HPDE6-E6E7 (cell line): ENCODE results near the gene RBSN.
A peak's percentile ranks its signal among the peaks of the same experiment; 100 is the strongest.

Experiments used
- DNase-seq: peaks from one replicate; pipeline ENCODE4 v3.0.0; 2011; ENCODE audit warnings: missing footprints; ENCODE audit errors: extremely low spot score

RBSN gene

GRCh38 chr3:15099364-15100098 is 583 bp upstream of the RBSN start:
- DNase-seq = no peak

GRCh38 chr3:15097891-15098290 is 1.1 kb downstream of the RBSN start:
- no peak for DNase-seq

- DNase-seq = no peak
These were observed 2.9 kb downstream of the RBSN start for GRCh38 chr3:15096046-15096445.

DNA sequence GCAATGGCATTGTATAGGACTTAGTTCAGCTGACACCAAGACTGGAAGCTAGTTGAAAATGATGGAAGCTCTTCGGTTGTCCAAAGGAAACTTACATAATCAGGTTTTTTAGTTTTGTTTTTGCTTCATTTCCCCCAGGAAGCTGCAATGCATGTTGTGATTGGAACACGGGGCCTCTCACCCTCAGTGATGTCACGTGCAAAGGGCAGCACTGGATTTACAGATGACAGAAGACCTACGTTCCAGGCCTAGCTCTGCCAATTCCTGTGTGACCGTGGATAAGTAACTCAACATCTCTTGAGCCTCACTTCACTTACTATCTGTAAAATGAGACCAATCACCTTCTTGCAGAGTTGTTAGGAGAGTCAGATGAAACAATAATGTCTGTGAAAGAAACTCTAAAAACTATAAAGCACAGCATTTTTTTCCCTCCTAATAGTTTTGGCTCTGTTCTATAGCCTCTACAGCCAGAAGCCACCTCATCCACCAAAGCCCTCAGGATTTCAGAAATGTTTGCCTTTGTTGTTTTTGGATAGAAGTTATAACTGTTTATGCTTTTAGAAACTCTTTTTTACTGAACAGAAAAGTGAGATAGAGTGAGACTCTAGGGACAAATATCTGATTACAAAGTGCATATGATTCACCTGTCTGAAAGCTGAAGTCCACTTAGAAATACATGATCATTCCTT is 4.6 kb downstream of the RBSN start:
- no peak for DNase-seq

- no peak for DNase-seq
These were observed 6.3 kb downstream of the RBSN start for GRCh38 chr3:15092686-15093085.

DNA sequence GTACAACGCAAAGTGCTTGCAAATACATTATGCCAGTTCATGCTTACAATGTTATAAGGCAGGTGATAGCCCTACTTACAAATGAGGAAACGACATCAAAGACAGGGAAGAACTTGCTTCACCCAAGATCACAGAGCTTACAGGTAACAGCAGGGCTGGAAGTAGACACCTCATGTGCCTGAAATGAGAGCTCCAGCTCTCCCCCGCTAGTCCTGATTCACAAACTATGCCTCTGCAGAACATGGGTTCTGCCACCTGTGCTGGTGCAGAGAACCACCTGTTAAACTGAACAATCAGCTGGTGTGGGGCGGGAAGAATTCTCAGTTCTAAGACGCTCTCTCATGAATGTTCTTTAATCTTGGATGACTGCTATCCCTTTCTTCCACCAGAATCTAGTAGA is 7.4 kb downstream of the RBSN start:
- no peak for DNase-seq

- DNase-seq = no peak
These were observed 9.7 kb downstream of the RBSN start for GRCh38 chr3:15089201-15089600.

GRCh38 chr3:15086699-15087098 is 12.2 kb downstream of the RBSN start:
- no peak for DNase-seq

DNA sequence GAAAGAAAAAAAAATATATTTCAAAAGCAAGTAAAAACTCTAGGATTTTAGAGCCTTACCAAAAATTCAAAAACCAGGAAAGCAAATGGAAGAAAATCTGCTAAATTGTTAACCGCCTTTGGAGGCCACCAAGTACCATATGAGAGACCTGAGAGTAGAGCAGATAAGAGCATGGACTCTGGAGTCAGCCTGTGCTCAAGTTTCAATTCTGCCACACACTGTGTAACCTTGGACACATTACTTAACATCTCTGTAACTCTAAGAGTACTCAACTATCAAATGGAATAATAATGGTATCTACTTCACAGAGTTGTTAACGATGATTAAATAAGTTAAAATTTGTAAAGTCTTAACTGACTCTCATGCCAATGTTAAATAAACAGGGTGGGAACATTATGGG is 12.7 kb downstream of the RBSN start:
- DNase-seq = no peak

DNA sequence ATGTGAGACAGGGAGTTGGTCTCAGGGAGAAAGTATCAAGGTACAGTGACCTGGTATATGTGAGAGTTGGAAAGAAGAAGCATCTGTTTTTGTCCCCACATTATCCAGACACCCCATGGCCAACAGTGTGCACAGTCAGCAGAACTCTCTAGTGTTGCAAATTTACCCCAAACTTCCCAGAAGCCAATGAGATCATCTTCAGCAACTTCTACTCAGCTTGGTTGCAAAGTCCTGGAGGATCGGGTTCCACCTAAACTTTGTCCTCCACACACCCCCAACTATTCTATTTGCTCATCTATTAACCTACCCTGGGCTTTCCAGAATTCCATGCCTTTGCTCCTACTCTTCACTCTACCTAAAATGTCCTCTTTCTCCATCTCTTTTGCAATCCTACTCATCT is 15.7 kb downstream of the RBSN start:
- DNase-seq = no peak

GRCh38 chr3:15081960-15082664 is 16.8 kb downstream of the RBSN start:
- DNase-seq = no peak

DNA sequence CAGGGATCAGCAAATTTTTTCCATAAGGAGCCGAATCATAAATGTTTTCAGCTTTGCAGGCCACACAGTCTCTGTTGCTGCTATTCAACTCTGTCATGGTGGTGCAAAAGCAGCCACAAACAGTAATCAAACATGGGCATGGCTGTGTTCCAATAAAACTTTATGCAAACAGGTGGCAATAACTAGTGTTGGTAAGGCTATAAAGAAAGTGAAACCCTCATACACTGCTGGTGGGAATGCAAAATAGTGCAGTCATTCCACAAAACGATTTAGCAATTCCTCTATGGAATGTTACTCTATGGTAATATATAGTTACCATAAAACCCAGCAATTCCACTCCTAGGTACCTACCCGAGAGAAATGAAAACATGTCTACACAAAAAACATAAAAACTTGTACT is 19.9 kb downstream of the RBSN start:
- no peak for DNase-seq

- DNase-seq = no peak
These were observed 24.4 kb downstream of the RBSN start for GRCh38 chr3:15074500-15074899.

DNA sequence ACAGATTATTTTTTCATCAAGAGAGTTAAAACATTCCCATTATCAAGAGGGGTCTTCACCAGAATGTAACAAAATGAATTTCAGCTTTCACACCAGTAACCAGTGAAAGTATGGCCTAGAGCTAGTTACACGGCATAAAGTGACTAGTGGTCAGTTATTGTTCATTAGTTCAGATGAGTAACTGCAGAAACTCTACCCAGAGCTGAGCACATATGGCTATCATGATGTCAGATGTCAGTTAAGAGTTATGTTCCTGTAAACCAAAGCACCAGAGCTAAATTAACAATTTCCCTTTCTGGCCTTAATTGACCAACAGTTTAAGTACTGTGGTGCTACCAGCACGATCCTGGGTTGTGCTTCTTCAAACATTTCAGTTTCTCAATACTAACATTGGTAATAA is 27.2 kb downstream of the RBSN start:
- DNase-seq = no peak

DNA sequence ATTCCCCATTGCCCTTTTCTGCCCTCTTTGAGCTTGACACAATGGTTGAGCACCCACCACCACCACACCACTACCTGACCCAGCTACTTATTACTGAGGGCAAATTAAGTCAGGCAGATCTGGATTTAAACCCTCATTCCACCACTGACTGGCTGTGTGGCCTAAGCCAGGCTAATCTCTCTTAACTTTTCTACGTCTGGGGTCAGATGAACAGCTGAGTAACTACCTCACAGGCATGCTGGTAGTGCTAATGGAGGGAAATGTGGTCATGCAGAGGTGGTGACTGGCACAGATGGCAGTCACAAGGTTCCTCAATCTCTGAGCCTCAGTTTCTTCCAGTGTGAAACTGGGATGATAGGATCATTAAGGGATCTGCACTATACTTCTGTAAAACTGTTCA is 29.5 kb downstream of the RBSN start:
- no peak for DNase-seq

DNA sequence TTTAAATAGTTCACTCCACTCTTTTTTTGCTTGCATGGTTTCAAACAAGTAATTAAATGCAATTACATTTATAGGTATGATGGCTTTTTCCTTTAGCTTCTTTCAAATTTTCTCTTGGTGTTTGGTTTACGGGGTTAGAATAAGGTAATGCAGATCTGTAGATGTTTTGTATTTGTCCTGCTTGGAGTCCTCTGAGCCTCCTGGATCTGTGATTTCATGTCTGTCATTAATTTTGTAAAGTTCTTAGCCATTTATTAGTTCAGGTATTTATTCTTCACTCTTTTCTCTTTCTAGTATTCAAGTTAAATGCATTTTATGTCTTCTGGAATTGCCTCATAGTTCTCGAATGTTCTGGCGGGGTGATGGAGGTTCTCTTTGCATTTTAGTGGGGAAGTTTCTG is 32.5 kb downstream of the RBSN start:
- DNase-seq = no peak

DNA sequence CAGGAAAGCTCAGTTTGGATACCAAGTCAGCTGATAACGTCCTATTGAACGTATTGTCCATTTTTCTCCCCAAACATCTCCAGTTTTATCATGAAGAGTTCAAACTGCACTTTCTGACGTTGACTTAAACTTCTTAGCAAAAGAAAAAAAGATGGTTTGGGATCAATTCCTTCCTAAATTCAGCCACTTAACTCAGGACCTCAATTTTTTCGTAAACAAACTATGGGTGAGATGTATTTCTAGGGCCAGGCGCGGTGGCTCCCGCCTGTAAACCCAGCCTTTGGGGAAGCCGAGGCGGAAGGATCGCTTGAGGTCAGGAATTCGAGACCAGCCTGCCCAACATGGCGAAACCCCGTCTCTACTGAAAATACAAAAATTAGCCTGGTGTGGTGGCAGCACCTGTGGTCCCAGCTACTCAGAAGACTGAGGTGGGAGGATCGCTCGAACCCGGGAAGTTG is 33.4 kb downstream of the RBSN start:
- no peak for DNase-seq

DNA sequence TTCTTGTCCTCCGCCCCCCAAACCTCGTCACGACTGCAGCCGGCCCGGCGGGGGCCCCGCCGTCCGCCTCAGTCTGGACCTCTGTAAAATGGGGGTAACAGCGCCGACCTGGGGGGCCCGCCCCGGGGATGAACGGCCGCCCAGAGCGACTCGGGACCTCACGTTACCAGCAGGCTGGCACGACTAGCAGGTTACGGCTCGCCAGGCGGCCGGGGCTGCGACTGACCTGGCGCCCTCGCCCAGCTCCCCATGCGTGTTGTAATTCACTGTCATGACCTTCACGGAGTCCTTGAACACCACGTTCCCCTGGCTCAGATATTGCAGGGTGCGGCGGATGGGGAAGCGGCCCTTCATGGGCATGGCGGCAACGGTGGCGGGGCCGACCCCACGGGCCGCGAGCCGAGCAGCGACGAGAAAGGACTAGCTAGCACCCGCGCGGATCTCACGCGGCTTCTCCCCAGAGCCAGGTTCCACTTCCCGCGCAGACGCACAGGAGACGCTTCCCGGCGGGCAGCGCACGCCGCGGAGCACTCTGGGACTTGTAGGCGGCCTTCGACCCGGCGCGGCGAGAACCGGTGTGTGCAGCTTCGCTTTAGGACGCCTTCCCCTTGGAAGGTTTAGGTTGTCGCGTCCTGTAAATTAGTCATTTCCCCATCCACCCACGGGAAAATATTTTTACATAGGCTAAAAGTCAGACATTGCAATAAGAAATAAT is 34.0 kb downstream of the RBSN start, which contains the start of gene MRPS25:
Gene MRPS25, minus strand, starts transcription at position 481 of the 715 bp plus-strand sequence. Its CDS starts 121 bp downstream, at position 360.
- peak; percentile 76 for DNase-seq

DNA sequence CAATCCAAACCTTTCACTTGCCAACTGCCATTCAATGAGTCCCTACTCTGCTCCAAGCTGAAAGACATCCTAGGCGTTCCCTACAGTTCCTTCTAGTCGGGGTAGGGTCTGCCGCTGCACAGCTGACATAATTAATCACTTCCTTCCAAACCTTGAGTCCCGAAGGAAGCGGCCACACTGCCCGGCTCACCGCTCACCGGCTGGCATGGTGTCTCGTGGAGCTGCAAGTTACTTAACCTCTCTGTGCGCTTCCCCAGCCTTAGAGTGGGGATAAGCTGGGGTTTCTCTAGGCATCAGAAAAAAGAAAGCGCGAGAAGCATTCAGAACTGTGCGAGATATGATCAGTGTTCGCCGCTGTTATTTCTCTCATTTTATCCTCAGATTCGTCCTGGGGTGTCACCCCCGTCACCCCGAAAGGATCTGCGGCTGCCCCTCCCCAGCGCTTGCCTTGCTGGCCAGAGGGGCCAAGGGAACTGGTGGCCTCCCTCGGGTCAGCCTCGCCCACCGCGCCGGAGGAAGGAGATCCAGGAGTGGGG is 34.6 kb downstream of the RBSN start:
- no peak for DNase-seq

DNA sequence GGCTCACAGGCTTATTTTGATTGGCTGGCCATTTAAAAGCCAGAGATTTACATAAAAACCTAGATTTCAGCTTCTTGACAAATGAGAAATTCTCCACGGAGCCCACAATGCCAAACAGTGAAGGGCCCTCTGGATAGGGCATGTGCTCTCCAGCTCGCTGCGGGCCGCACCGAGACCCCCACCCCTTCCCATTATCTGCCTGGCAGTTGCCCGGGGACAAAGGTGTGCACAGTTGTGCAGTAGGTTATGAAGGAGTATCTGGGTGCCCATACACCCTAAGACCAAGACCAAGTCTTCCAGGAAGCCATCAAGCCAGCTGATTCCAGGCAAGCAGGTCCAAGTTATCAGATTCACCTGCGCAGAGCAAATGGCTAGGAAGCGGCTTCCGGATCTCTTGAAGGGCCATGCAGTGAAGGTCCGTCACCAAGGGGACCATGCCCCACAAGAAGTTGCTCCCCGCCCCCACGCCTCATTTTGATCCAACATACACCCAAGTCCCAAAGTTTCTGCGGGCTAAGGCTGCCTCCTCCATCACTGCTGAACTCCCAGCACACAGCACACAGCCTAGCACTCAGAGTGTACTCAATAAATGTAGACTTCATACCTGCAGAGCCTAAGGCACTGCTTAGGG is 35.2 kb downstream of the RBSN start:
- DNase-seq = no peak

DNA sequence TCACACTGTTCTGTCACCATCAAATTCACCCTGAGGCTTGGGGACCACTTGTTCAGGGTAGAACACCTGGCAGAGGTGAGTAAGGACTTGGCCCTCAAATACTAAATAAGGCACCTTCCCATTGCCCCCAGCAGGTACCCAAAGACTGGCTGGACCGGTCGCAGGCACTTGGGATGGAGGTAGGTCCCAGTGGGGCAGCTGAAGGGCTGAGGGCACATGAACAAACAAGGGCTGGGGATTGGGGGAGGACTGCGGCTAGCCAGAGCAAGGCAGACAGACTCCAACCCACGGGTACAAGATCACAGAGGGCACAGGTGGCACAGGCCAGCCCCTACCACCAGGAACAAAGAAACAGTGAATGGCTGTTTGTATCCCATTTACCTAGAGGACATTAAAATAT is 35.7 kb downstream of the RBSN start:
- no peak for DNase-seq
